B cell (primary cell): ENCODE data around the gene NKG7. TPM values are rescaled to one million over a fixed set of nuclear protein-coding genes. Genes with fewer than 3 reads are reported as not detected.

Source experiments
- ATAC-seq: fragments of 200-7000 bp; cut with Tn5 transposase; one replicate; pipeline ENCODE4 v1.10.0; 2021; ENCODE audit warnings: low read depth, mild to moderate bottlenecking, moderate number of reproducible peaks, moderate library complexity
- CTCF ChIA-PET: fragments of 350-600 bp; sonication (Branson Sonifier 250); formaldehyde crosslinking; loops from one replicate; lab custom pipeline; 2021; ENCODE audit warnings: antibody characterized with exemption, inconsistent platforms; lab: Charles Lee
- POLR2A ChIA-PET: fragments of 350-600 bp; sonication (Branson Sonifier 250); formaldehyde crosslinking; loops from one replicate; lab custom pipeline; 2021; ENCODE audit warnings: antibody characterized with exemption; lab: Charles Lee
- DNase-seq: peaks from one replicate; pipeline ENCODE4 v3.0.0; 2013
- H2AFZ ChIP-seq: 2 replicates; pipeline ENCODE4 v1.6.1; 2012; ENCODE audit warnings: mild to moderate bottlenecking, low read depth, low read length; ENCODE audit not compliant: insufficient read depth, poor library complexity, severe bottlenecking
- H3K27ac ChIP-seq, 2 donors: 1 replicate in 1 of 2; 2 replicates in 1 of 2; pipeline ENCODE4 v1.5.1; 2012 to 2013; ENCODE audit warnings: low read length in 2 of 2, mild to moderate bottlenecking in 2 of 2, moderate library complexity in 1 of 2
- H3K27me3 ChIP-seq, 4 experiments: fragments of 200-600 bp in 1 of 4; sonication (generic) in 1 of 4; replicated peaks in 1 of 4; 1 replicate in 2 of 4; 2 replicates in 2 of 4; pipeline versions ENCODE4 v1.6.1 to v1.7.0; 2013 to 2016; ENCODE audit warnings: low read length in 3 of 4, mild to moderate bottlenecking in 2 of 4, mixed read lengths in 1 of 4, moderate library complexity in 1 of 4; ENCODE audit not compliant: insufficient read depth in 4 of 4, control insufficient read depth in 3 of 4; ENCODE audit errors: control extremely low read depth in 1 of 4
- H3K36me3 ChIP-seq, 2 experiments: replicated peaks in 1 of 2; 1 replicate in 1 of 2; 2 replicates in 1 of 2; pipeline versions ENCODE4 v1.6.1 to v1.7.1; 2013; ENCODE audit warnings: low read length in 1 of 2; ENCODE audit not compliant: insufficient read depth in 2 of 2, control insufficient read depth in 1 of 2; ENCODE audit errors: control extremely low read depth in 1 of 2, extremely low read depth in 1 of 2
- H3K4me1 ChIP-seq, 2 donors: fragments of 200-600 bp in 1 of 2; sonication (generic) in 1 of 2; 1 replicate in 1 of 2; 2 replicates in 1 of 2; pipeline versions ENCODE4 v1.5.1 to v1.6.1; 2013 to 2017; ENCODE audit warnings: low read length in 2 of 2; ENCODE audit not compliant: control insufficient read depth in 2 of 2, insufficient read depth in 2 of 2
- H3K4me2 ChIP-seq: replicated peaks from 2 replicates; pipeline ENCODE3; 2012; ENCODE audit warnings: mild to moderate bottlenecking, low read depth, low read length; ENCODE audit not compliant: poor library complexity, severe bottlenecking
- H3K4me3 ChIP-seq, 5 experiments: fragments of 200-600 bp in 1 of 5; sonication (generic) in 1 of 5; 1 replicate in 3 of 5; 2 replicates in 2 of 5; pipeline versions ENCODE4 v1.5.1 to v1.7.0; 2011 to 2016; ENCODE audit warnings: low read length in 4 of 5, mild to moderate bottlenecking in 4 of 5, low read depth in 2 of 5, control low read depth in 1 of 5, moderate library complexity in 1 of 5; ENCODE audit not compliant: insufficient read depth in 1 of 5; ENCODE audit errors: control extremely low read depth in 1 of 5, extremely low read depth in 1 of 5
- H3K79me2 ChIP-seq: fragments of 200-600 bp; sonication (generic); one replicate; pipeline ENCODE4 v1.6.0; 2016; ENCODE audit warnings: low read length; ENCODE audit not compliant: control insufficient read depth, insufficient read depth
- H3K9ac ChIP-seq: fragments of 200-600 bp; sonication (generic); 2 replicates; pipeline ENCODE4 v1.6.1; 2017; ENCODE audit warnings: mild to moderate bottlenecking, low read length, moderate library complexity
- H3K9me3 ChIP-seq, 3 donors: one replicate each; pipeline versions ENCODE4 v1.6.1 to v1.7.1; 2013; ENCODE audit warnings: low read length in 2 of 3; ENCODE audit not compliant: control insufficient read depth in 2 of 3, insufficient read depth in 1 of 3; ENCODE audit errors: control extremely low read depth in 1 of 3
- H4K20me1 ChIP-seq: 2 replicates; pipeline ENCODE4 v1.6.0; 2012; ENCODE audit warnings: mild to moderate bottlenecking, low read length; ENCODE audit not compliant: insufficient read depth, control insufficient read depth, poor library complexity, severe bottlenecking
- H3K27ac Mint-ChIP-seq: one replicate; pipeline ENCODE4 v1.8.0; 2021; ENCODE audit warnings: mixed read lengths
- H3K27me3 Mint-ChIP-seq: one replicate; pipeline ENCODE4 v1.8.0; 2021; ENCODE audit warnings: mixed read lengths
- H3K4me1 Mint-ChIP-seq: one replicate; pipeline ENCODE4 v1.8.0; 2021; ENCODE audit warnings: mixed read lengths
- H3K4me3 Mint-ChIP-seq: one replicate; pipeline ENCODE4 v1.8.0; 2021; ENCODE audit warnings: mixed read lengths
- H3K9me3 Mint-ChIP-seq: one replicate; pipeline ENCODE4 v1.8.0; 2022; ENCODE audit warnings: mixed read lengths; ENCODE audit not compliant: insufficient read depth
- EZH2 ChIP-seq: IDR thresholded peaks from 2 replicates; pipeline ENCODE4 v1.6.1; 2012; ENCODE audit warnings: borderline replicate concordance, low read depth, mild to moderate bottlenecking, moderate library complexity, low read length; ENCODE audit not compliant: insufficient read depth, poor library complexity, severe bottlenecking
- WGBS: methylation state at CpG from one replicate; pipeline ENCODE4 v1.1.5; 2013; ENCODE audit warnings: missing lambda C conversion rate; ENCODE audit not compliant: insufficient coverage; 5-methylcytosine and 5-hydroxymethylcytosine counted together
- intact Hi-C: fragments of 100-400 bp; cut with micrococcal nuclease; formaldehyde crosslinking; loops from one replicate; pipeline ENCODE4 v1.10.0; 2022
- polyA plus RNA-seq: library from polyadenylated mRNA; depleted of rRNA; stranded (reverse); fragments of >200 nt; gene quantifications from 2 replicates; pipeline ENCODE4 v1.2.3, GENCODE V29; 2012
- total RNA-seq, 2 donors: library from RNA; stranded (reverse); fragments of 120-200 nt in 1 of 2; gene quantifications; 1 replicate in 1 of 2; 2 replicates in 1 of 2; pipeline versions ENCODE4 v1.2.3 to v1.2.4, GENCODE V29; 2013 to 2022
- TF ChIP-seq, protein P1 (sequence below): fragments of 200-600 bp; IDR thresholded peaks from one replicate; pipeline ENCODE4 v1.8.0; 2022; ENCODE audit warnings: antibody characterized with exemption, mild to moderate bottlenecking

Gene NKG7
- total and polyA plus RNA-seq, 2 donors (not counting 1 experiment from before 2014, with no cell fraction given): 1.9 to 6.6 TPM

DNA sequence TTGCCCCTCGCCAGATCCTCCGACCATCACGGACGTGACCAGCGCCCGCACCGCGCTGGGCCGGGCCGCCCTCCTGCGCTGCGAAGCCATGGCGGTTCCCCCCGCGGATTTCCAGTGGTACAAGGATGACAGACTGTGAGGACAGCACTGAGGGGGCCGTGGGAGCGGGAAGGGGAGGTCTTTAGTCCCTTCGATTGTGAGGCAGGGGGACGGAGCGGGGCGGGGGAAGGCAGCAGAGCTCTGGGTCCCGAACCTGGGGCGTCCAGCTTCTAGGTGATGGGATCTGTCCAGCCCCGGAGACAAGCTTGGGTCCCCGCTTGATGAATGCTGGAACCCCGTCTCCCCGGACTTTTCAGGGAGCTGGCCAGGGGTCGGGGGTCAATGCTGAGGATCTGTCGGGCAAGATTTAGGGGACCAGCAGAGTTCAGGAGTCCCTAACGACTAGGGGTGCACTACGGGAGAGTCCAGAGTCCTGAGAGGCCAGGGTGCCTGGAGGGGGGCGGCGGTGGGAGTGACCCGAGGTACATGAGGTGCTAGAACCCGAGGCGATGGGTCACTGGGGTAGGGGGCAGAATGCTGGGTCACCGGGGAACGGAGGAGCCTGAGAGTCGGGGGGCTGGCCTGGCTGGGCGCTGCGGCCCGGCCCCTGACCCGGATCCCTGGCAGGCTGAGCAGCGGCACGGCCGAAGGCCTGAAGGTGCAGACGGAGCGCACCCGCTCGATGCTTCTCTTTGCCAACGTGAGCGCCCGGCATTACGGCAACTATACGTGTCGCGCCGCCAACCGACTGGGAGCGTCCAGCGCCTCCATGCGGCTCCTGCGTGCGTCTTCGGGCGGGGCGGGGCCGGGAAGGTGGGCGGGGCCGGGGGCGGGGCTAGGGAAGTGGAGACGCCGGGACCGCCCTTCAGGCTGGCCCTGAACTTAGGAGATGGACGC, 45.1 kb downstream of the NKG7 start:
- peak overlapping the region; percentile 69 for H3K4me2 ChIP-seq

More for the DNA sequence above, 45.1 kb downstream of the NKG7 start:
- intact Hi-C loops: no loop called here
- peak overlapping the region; percentile 50 for H3K4me3 Mint-ChIP-seq
- CTCF ChIA-PET: no interaction called here
- peak; percentile 62 for ATAC-seq
- Histone ChIP-seq H4K20me1 (no peaks in the 10 kb centered on the region), H3K9me3 (peaks cover 0 to 26% (median 3%) of the 10 kb centered on the region in 3 donors), H3K79me2 (no peaks in the 10 kb centered on the region), H3K9ac (no peak overlapping the region), H3K4me3 (peak overlapping the region in 1 of 5 experiments; percentile 24), H3K4me1 (peaks cover 12 to 20% of the 10 kb centered on the region in 2 donors), H3K36me3 (no peaks in the 10 kb centered on the region), H3K27ac (no peak overlapping the region), H2AFZ (peak overlapping the region; percentile 23), H3K27me3 (peaks cover 0 to 59% (median 29%) of the 10 kb centered on the region in 4 experiments)
- POLR2A ChIA-PET: no interaction called here
- peak; percentile 57 for DNase-seq
- WGBS: 9% methylated on average over 74 of the region's 75 CpGs
- peaks cover 70% of the 10 kb centered on the region for H3K27me3 Mint-ChIP-seq
- no peak overlapping the region for H3K27ac Mint-ChIP-seq
- TF ChIP-seq, protein P1, sequence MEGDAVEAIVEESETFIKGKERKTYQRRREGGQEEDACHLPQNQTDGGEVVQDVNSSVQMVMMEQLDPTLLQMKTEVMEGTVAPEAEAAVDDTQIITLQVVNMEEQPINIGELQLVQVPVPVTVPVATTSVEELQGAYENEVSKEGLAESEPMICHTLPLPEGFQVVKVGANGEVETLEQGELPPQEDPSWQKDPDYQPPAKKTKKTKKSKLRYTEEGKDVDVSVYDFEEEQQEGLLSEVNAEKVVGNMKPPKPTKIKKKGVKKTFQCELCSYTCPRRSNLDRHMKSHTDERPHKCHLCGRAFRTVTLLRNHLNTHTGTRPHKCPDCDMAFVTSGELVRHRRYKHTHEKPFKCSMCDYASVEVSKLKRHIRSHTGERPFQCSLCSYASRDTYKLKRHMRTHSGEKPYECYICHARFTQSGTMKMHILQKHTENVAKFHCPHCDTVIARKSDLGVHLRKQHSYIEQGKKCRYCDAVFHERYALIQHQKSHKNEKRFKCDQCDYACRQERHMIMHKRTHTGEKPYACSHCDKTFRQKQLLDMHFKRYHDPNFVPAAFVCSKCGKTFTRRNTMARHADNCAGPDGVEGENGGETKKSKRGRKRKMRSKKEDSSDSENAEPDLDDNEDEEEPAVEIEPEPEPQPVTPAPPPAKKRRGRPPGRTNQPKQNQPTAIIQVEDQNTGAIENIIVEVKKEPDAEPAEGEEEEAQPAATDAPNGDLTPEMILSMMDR: no peak
- no peak for TF ChIP-seq EZH2
- peaks cover 4% of the 10 kb centered on the region for H3K9me3 Mint-ChIP-seq
- H3K4me1 Mint-ChIP-seq: peaks cover 11% of the 10 kb centered on the region
